ENCODE results near the gene TBX1.

- TF ChIP-seq CTCF (IDR thresholded peaks at IDR 0.05; ENCODE audit: insufficient read depth, low read length) (no peak), POLR2AphosphoS5 (IDR thresholded peaks at IDR 0.05; ENCODE audit: low read depth) (no peak), SPI1 (IDR thresholded peaks at IDR 0.05; ENCODE audit: borderline replicate concordance, low read depth) (no peak)
Observed at GRCh38 chr22:19728271-19728670, 32.3 kb upstream of the TBX1 start.

All from HL-60 (cell line).